Ishikawa (cell line): ENCODE results near the gene MAN2B2.

Experiments used
- CEBPB ChIP-seq: IDR thresholded peaks from 2 replicates; pipeline ENCODE4 v1.6.1; 2012
- CREB1 ChIP-seq: IDR thresholded peaks from 2 replicates; pipeline ENCODE4 v1.6.1; 2012; ENCODE audit warnings: low read depth
- EGR1 ChIP-seq: IDR thresholded peaks from 2 replicates; pipeline ENCODE4 v1.6.1; 2012
- EP300 ChIP-seq: IDR thresholded peaks from 2 replicates; pipeline ENCODE4 v1.6.1; 2012; ENCODE audit warnings: borderline replicate concordance
- FOXM1 ChIP-seq: IDR thresholded peaks from 2 replicates; pipeline ENCODE4 v1.6.1; 2012; ENCODE audit warnings: low read depth, borderline replicate concordance
- NFIC ChIP-seq: IDR thresholded peaks from 2 replicates; pipeline ENCODE4 v1.6.1; 2012
- RAD21 ChIP-seq: IDR thresholded peaks from 2 replicates; pipeline ENCODE4 v1.6.1; 2012; ENCODE audit warnings: low read depth
- TAF1 ChIP-seq: IDR thresholded peaks from 2 replicates; pipeline ENCODE4 v1.6.1; 2012; ENCODE audit warnings: low read depth, mild to moderate bottlenecking
- TCF12 ChIP-seq: IDR thresholded peaks from 2 replicates; pipeline ENCODE4 v1.6.1; 2012; ENCODE audit warnings: low read depth
- TEAD4 ChIP-seq: IDR thresholded peaks from 2 replicates; pipeline ENCODE4 v1.6.1; 2012
- YY1 ChIP-seq: IDR thresholded peaks from 2 replicates; pipeline ENCODE4 v1.6.1; 2012; ENCODE audit warnings: low read depth
- ZBTB7A ChIP-seq: IDR thresholded peaks from 2 replicates; pipeline ENCODE4 v1.6.1; 2012; ENCODE audit warnings: low read depth
- TF ChIP-seq, protein P1 (sequence below): IDR thresholded peaks from 2 replicates; pipeline ENCODE4 v1.6.1; 2012; ENCODE audit warnings: low read depth, mild to moderate bottlenecking
- TF ChIP-seq, protein P2 (sequence below): IDR thresholded peaks from 2 replicates; pipeline ENCODE4 v1.6.1; 2012
- TF ChIP-seq, protein P3 (sequence below): IDR thresholded peaks from 2 replicates; pipeline ENCODE4 v1.6.1; 2012

Gene MAN2B2

DNA sequence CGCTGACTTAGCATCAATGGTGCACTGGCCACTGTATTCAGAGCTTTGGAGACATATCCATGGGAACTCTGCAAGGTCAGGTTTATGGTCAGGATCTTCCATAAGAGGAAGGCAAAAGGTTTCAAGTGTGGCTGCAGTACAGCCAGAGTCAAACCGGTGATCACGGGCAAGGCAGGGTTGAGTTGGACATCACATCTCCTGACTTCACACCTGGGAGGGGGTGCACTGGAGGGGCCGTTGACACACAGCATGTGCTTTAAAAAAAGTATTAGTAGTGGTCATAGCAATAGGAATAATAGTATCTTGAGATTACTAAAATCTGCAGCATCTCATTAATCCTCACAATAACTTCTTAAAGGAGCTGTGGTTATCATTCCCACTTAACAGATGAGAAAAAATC lies 28.9 kb upstream of the MAN2B2 start:
- TF ChIP-seq TEAD4 = no peak
- TF ChIP-seq ZBTB7A = no peak
- TF ChIP-seq YY1 = no peak
- no peak for TF ChIP-seq EGR1
- TF ChIP-seq CREB1 = no peak
- no peak for TF ChIP-seq TAF1
- TF ChIP-seq EP300 = no peak
- TF ChIP-seq, protein P1, sequence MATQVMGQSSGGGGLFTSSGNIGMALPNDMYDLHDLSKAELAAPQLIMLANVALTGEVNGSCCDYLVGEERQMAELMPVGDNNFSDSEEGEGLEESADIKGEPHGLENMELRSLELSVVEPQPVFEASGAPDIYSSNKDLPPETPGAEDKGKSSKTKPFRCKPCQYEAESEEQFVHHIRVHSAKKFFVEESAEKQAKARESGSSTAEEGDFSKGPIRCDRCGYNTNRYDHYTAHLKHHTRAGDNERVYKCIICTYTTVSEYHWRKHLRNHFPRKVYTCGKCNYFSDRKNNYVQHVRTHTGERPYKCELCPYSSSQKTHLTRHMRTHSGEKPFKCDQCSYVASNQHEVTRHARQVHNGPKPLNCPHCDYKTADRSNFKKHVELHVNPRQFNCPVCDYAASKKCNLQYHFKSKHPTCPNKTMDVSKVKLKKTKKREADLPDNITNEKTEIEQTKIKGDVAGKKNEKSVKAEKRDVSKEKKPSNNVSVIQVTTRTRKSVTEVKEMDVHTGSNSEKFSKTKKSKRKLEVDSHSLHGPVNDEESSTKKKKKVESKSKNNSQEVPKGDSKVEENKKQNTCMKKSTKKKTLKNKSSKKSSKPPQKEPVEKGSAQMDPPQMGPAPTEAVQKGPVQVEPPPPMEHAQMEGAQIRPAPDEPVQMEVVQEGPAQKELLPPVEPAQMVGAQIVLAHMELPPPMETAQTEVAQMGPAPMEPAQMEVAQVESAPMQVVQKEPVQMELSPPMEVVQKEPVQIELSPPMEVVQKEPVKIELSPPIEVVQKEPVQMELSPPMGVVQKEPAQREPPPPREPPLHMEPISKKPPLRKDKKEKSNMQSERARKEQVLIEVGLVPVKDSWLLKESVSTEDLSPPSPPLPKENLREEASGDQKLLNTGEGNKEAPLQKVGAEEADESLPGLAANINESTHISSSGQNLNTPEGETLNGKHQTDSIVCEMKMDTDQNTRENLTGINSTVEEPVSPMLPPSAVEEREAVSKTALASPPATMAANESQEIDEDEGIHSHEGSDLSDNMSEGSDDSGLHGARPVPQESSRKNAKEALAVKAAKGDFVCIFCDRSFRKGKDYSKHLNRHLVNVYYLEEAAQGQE = no peak
- TF ChIP-seq, protein P2, sequence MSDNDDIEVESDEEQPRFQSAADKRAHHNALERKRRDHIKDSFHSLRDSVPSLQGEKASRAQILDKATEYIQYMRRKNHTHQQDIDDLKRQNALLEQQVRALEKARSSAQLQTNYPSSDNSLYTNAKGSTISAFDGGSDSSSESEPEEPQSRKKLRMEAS = no peak
- no peak for TF ChIP-seq NFIC
- TF ChIP-seq RAD21 = no peak
- no peak for TF ChIP-seq TCF12
- TF ChIP-seq CEBPB = no peak
- TF ChIP-seq FOXM1 = no peak
- TF ChIP-seq, protein P3, sequence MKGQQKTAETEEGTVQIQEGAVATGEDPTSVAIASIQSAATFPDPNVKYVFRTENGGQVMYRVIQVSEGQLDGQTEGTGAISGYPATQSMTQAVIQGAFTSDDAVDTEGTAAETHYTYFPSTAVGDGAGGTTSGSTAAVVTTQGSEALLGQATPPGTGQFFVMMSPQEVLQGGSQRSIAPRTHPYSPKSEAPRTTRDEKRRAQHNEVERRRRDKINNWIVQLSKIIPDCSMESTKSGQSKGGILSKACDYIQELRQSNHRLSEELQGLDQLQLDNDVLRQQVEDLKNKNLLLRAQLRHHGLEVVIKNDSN = no peak

DNA sequence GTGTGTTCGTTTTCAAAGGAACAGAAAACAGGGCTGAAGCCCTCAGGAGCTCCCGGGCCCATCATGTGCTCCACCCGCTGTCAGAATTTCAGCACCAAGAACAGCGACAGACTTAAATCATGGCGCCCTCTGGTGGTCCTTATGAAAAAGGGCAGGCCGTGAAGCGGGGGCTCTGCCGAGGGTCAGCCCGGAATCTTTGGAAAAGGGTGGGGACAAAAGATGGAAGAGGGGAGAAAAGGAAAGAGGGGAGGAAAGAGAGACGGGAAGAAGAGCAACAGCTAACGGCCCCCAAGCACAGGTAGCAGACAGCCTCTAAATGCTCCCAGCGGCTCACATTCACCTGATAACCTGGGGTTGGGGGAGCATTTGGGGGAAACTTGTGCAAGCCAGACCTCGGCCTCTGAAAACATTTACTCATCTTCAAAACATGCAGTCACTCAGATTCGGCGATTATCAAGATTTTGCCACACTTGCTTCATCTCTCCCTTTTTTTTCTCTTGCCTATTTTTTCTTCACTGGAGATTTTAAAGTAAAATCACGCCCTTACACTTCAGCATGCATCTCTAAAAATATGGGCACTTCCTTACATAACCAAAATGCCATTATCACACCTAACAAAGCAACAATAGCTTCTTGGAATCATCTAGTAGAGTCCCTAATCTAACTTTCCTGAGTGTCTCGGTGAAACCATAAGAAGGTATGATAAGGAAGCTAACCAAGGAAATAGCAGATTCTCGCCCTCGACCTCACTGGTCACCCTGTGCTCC lies 28.1 kb upstream of the MAN2B2 start:
- no peak for TF ChIP-seq NFIC
- TF ChIP-seq ZBTB7A = no peak
- TF ChIP-seq YY1 = 0 out of 2 replicates have a peak, but pooled peaks have one; percentile 57
- 0 out of 2 replicates have a peak, but pooled peaks have one; percentile 10 for TF ChIP-seq TEAD4
- no peak for TF ChIP-seq TAF1
- TF ChIP-seq EGR1 = no peak
- TF ChIP-seq RAD21 = peak; percentile 67
- TF ChIP-seq, protein P3 = peak; percentile 23; the same call in 1 of the 2 replicates
- TF ChIP-seq, protein P1 = peak; percentile 99

DNA sequence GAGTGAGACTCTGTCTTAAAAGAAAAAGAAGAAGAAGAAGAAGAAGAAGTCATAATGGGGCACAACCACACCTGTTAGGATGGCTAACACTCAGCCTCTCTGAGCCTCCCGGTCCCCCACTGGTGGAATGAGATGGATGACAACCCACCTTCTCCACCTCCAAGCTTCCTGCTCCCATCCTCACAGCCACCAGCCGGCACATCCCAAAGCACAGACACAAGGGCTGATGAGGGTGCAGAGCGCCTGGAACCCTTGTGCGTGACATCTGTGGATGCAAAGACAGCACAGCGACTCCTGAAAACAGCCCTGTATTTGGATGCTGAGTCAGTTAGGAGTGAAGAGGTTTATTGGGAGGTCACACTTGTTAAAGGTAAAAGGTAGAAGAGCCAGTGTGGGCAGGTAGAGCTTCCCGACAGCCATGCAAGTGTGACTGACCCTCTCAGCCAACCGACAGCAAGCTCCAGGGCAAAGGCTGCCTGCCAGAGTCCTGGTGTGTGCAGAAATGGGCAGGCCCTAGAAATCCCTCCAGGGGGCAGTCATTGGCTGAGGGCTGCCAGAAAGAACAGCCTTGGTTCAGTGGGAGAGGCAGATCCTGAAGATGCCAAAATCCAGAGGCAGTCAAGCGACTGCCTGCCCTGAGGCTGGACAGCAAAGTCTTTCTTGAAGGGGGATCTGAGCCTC lies 26.6 kb upstream of the MAN2B2 start:
- TF ChIP-seq ZBTB7A = no peak
- TF ChIP-seq, protein P1 = peak; percentile 37; the same call in 1 of the 2 replicates
- TF ChIP-seq EP300 = no peak
- TF ChIP-seq CEBPB = no peak
- TF ChIP-seq EGR1 = no peak
- TF ChIP-seq NFIC = peak; percentile 21; the same call in 1 of the 2 replicates
- TF ChIP-seq, protein P2 = no peak
- no peak for TF ChIP-seq TCF12
- TF ChIP-seq YY1 = no peak
- TF ChIP-seq RAD21 = peak; percentile 71
- no peak for TF ChIP-seq TAF1
- TF ChIP-seq FOXM1 = no peak
- TF ChIP-seq TEAD4 = no peak
- TF ChIP-seq, protein P3 = no peak
